HG03520 (cell line): ENCODE measurements around the gene ANKRD60.

Source experiments
- ATAC-seq: cut with Tn5 transposase; IDR thresholded peaks from one replicate; pipeline ENCODE4 v1.9.1; 2021; ENCODE audit warnings: mild to moderate bottlenecking, moderate library complexity; ENCODE audit not compliant: unreplicated experiment

The ANKRD60 gene

GRCh38 chr20:58228484-58229197, at the start of gene ANKRD60:
TSS of gene ANKRD60 (minus strand) at chr20:58228653. CDS start at chr20:58228653, 0 bp downstream.
- ATAC-seq: no peak

GRCh38 chr20:58277578-58278472, 49.4 kb upstream of the ANKRD60 start:
- ATAC-seq: no peak

- no peak for ATAC-seq
Observed at GRCh38 chr20:58277107-58277506, 48.7 kb upstream of the ANKRD60 start.

- ATAC-seq: no peak
Observed at GRCh38 chr20:58274384-58274783, 45.9 kb upstream of the ANKRD60 start.

GRCh38 chr20:58271606-58272351, 43.3 kb upstream of the ANKRD60 start:
- ATAC-seq: no peak

GRCh38 chr20:58268936-58269619, 40.6 kb upstream of the ANKRD60 start:
- no peak for ATAC-seq

GRCh38 chr20:58268421-58268821, 40.0 kb upstream of the ANKRD60 start:
- ATAC-seq: no peak

GRCh38 chr20:58267389-58268215, 39.1 kb upstream of the ANKRD60 start:
- ATAC-seq: no peak

GRCh38 chr20:58264271-58264670, 35.8 kb upstream of the ANKRD60 start:
- no peak for ATAC-seq

- ATAC-seq: no peak
Observed at GRCh38 chr20:58261660-58262059, 33.2 kb upstream of the ANKRD60 start.

- ATAC-seq: no peak
Observed at GRCh38 chr20:58260006-58260405, 31.6 kb upstream of the ANKRD60 start.

GRCh38 chr20:58256842-58257241, 28.4 kb upstream of the ANKRD60 start:
- ATAC-seq: no peak

- ATAC-seq: no peak
Observed at GRCh38 chr20:58256307-58256706, 27.9 kb upstream of the ANKRD60 start.

- no peak for ATAC-seq
Observed at GRCh38 chr20:58254890-58255289, 26.4 kb upstream of the ANKRD60 start.

- no peak for ATAC-seq
Observed at GRCh38 chr20:58251979-58252591, 23.6 kb upstream of the ANKRD60 start.

GRCh38 chr20:58251348-58251978, 23.0 kb upstream of the ANKRD60 start:
- ATAC-seq: no peak

- no peak for ATAC-seq
Observed at GRCh38 chr20:58246346-58246745, 17.9 kb upstream of the ANKRD60 start.

GRCh38 chr20:58245931-58246330, 17.5 kb upstream of the ANKRD60 start:
- no peak for ATAC-seq
